ENCODE data around the gene IL17A. TPM values are rescaled to one million over a fixed set of nuclear protein-coding genes. Genes with fewer than 3 reads are reported as not detected.

IL17A gene
- total and polyA plus RNA-seq, 8 donors, result not detected

DNA sequence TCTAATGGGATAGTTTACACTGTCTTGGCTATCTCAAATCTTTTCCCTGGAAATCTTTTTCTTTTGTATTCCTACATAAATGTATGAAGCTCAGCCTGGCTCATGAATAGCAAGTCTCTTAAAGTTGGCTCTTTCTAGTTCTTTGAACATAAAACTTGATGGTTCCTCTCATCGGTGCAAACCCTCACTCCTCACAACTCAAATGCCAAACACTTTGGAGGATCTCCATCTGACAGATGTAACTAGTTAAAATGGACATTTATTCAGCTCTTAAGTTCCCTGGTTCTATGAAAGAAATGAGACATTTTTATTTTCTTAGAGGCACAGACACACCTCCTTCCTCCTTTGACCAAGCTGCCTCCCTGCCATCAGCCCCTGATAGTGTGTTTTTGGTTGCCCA, 43.6 kb upstream of the IL17A start:
- no peak for ATAC-seq
- Histone ChIP-seq H3K9me3 (no peaks in the 10 kb centered on the region), H3K4me1 (peaks cover 0 to 5% (median 0%) of the 10 kb centered on the region in 3 donors), H3K27me3 (no peaks in the 10 kb centered on the region), H3K36me3 (no peaks in the 10 kb centered on the region), H3K27ac (no peak overlapping the region), H3K4me3 (no peak overlapping the region)
- WGBS, 2 donors, result 87 to 91% methylated on average over 1 of the region's 1 CpG
- no peak for DNase-seq
- no peak for FAIRE-seq
- intact Hi-C loops (cut with DNase I), result no loop called here
- TF ChIP-seq, protein P1, sequence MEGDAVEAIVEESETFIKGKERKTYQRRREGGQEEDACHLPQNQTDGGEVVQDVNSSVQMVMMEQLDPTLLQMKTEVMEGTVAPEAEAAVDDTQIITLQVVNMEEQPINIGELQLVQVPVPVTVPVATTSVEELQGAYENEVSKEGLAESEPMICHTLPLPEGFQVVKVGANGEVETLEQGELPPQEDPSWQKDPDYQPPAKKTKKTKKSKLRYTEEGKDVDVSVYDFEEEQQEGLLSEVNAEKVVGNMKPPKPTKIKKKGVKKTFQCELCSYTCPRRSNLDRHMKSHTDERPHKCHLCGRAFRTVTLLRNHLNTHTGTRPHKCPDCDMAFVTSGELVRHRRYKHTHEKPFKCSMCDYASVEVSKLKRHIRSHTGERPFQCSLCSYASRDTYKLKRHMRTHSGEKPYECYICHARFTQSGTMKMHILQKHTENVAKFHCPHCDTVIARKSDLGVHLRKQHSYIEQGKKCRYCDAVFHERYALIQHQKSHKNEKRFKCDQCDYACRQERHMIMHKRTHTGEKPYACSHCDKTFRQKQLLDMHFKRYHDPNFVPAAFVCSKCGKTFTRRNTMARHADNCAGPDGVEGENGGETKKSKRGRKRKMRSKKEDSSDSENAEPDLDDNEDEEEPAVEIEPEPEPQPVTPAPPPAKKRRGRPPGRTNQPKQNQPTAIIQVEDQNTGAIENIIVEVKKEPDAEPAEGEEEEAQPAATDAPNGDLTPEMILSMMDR (IDR thresholded peaks at IDR 0.05), result no peak

DNA sequence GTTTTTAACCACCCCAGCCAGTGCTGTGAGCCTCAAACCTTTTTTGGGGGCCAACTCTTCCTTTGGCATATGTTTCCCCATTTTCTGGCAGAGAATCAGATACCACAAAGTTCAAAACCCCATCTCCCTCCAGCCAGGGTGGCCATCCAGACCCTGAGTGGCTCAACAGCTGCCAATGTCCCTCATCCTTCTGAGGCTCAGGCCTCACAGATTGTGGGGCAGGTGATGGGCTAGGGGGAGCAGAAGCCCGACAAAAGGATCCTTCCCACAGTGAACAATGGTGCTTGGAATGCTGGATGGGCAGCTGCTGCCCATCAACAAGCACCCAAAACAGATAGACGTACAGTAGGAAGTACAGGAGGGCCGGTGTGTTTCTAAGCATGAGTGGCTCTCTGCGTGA, 42.6 kb upstream of the IL17A start:
- WGBS, 2 donors, result 74 to 90% methylated on average over 4 of the region's 4 CpGs
- FAIRE-seq (no peak), ATAC-seq (no peak)

DNA sequence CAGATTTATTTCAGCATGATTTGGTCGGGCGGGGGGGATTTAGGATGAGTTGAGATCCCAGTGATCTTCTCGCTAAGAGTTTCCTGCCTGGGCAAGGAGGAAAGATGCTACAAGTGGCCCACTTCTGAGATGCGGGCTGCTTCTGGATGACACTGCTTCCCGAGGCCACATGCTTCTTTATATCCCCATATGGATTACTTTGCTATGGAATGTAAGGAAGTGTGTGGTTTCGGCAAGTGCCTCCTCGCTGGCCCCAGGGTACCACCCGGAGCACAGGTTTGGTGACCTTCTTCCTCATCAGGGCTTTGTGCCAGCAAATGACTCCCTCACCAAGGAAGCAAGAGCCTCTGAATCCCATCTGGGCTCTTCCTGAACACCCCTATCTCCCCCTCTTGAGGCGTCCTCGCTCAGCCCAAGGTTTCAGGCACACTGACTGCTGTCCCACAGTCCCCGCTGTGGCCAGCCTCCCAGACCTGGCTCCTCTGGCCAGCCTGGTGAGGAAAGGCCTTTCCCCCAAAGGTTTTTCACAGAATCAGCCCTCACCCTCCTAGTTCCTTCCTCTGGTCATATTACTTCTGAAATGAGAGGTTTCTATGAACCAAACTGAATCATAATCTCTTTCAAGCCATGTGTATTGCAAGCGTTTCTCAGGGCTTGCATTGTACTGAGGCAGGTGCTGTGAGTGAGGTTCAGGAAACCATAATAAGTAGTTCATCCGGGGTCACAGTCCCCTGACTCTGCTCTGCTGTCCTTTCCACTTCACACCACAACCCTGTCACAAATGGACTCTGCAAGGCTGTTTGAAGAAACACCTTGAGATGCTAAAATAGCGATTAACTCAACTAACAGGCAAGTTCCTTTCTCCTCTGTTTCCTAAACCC, 41.7 kb upstream of the IL17A start:
- Histone ChIP-seq H3K36me3 (no peaks in the 10 kb centered on the region), H3K27ac (no peak overlapping the region), H3K4me1 (peaks cover 0 to 5% (median 0%) of the 10 kb centered on the region in 3 donors), H3K4me3 (no peak overlapping the region), H3K27me3 (no peaks in the 10 kb centered on the region), H3K9me3 (no peaks in the 10 kb centered on the region)
- FAIRE-seq (no peak), ATAC-seq (no peak), DNase-seq (peak in 1 of 6 donors; percentile 34)
- 73 to 78% methylated on average over 14 of the region's 14 CpGs for WGBS, 2 donors
- intact Hi-C loops (cut with DNase I), result no loop called here
- TF ChIP-seq, protein P1 (IDR thresholded peaks at IDR 0.05), result no peak

More for the DNA sequence above, 42.6 kb upstream of the IL17A start:
- Histone ChIP-seq H3K9me3 (no peaks in the 10 kb centered on the region), H3K36me3 (no peaks in the 10 kb centered on the region), H3K4me1 (peaks cover 0 to 5% (median 0%) of the 10 kb centered on the region in 3 donors), H3K27ac (no peak overlapping the region), H3K4me3 (no peak overlapping the region), H3K27me3 (no peaks in the 10 kb centered on the region)
- no peak for DNase-seq
- intact Hi-C loops (cut with DNase I), result no loop called here
- TF ChIP-seq, protein P1 (IDR thresholded peaks at IDR 0.05), result no peak

DNA sequence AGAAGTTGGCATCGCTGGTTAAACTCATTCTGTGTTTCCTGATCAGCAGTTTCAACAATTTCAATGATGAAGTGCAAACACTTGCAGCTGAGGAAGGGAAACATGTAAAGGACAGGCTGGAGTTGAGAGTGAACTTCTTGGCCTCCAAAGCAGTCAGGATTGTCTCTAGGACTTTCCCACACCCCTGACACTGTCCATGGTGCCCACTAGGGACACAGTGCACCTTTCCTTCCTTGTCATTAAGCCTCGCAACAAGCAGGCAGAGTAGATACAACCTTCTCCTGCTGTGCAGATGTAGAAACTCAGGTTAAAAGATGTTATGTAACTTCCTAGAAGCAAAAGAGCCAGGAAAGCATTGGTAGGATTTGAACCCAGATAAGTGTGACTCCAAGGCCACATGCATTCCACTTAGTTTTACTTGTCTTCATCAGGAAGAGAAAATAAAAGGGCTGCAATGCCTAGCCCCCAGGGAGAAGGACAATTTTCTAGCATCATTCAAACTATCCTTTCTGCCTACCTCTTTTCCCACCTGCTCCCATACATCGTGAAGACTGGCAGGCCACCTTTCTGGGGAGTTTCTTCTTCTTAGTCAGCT, 39.2 kb upstream of the IL17A start:
- Histone ChIP-seq H3K27ac (no peak overlapping the region), H3K4me1 (no peaks in the 10 kb centered on the region), H3K36me3 (no peaks in the 10 kb centered on the region), H3K27me3 (no peaks in the 10 kb centered on the region), H3K9me3 (no peaks in the 10 kb centered on the region), H3K4me3 (no peak overlapping the region)
- ATAC-seq (no peak), FAIRE-seq (no peak), DNase-seq (no peak)
- TF ChIP-seq, protein P1 (IDR thresholded peaks at IDR 0.05), result no peak
- intact Hi-C loops (cut with DNase I), result no loop called here
- WGBS, 2 donors, result 83 to 85% methylated on average over 3 of the region's 3 CpGs

DNA sequence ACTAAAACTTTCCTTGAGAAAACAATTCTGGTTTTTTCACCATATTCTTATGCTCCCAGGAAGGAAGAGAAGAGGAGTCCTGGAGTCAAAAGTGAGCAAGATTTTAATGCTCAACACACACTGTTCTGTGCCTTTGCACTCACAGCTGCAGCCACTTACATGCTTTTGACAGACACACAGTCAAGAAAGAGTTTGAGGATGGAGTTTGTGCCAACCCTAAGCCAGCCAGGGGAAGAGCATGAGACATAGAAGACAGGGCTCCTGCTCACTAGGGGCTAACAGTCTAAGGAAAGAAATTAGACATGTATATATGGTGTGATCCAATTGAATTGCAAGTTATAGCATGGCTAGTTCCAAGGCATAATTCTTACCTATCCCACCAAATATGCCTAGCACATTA, 37.1 kb upstream of the IL17A start:
- FAIRE-seq, result no peak
- no peak overlapping the region for H3K27ac ChIP-seq
- TF ChIP-seq, protein P1 (IDR thresholded peaks at IDR 0.05), result no peak

More for the DNA sequence above, 37.1 kb upstream of the IL17A start:
- Histone ChIP-seq H3K4me3 (no peak overlapping the region), H3K27me3 (no peaks in the 10 kb centered on the region), H3K36me3 (no peaks in the 10 kb centered on the region), H3K9me3 (no peaks in the 10 kb centered on the region), H3K4me1 (no peaks in the 10 kb centered on the region)
- DNase-seq (no peak), ATAC-seq (no peak)
- intact Hi-C loops (cut with DNase I), result no loop called here
